Sigmoid colon (tissue), 4 donors: ENCODE measurements around the gene MYO18A.

Source experiments
- CTCF ChIP-seq, 4 experiments: fragments of 450-650 bp in 3 of 4; fragments of 200-600 bp in 1 of 4; IDR thresholded peaks; one replicate each; pipeline ENCODE4 v1.5.1; 2016 to 2019; ENCODE audit warnings: antibody characterized with exemption in 4 of 4, mild to moderate bottlenecking in 3 of 4, moderate library complexity in 2 of 4
- POLR2A ChIP-seq, 2 donors: fragments of 450-650 bp; IDR thresholded peaks; one replicate each; pipeline ENCODE4 v1.6.1; 2016; ENCODE audit warnings: antibody characterized with exemption in 2 of 2, mild to moderate bottlenecking in 2 of 2, moderate library complexity in 2 of 2
- POLR2AphosphoS5 ChIP-seq, 4 donors: sonication (generic); formaldehyde crosslinking; IDR thresholded peaks; one replicate each; pipeline ENCODE4 v1.6.1; 2017; ENCODE audit warnings: antibody characterized with exemption in 4 of 4

GRCh38 chr17:29079433-29079832 lies 100.8 kb downstream of the MYO18A start:
- no peak for TF ChIP-seq CTCF (IDR thresholded peaks at IDR 0.05)
- TF ChIP-seq POLR2A (IDR thresholded peaks at IDR 0.05) = no peak
- no peak for TF ChIP-seq POLR2AphosphoS5 (IDR thresholded peaks at IDR 0.05)
